K562 (cell line): ENCODE data around the gene NELFA. TPM values are rescaled to one million over a fixed set of nuclear protein-coding genes. Genes with fewer than 3 reads are reported as not detected.

Experiments
- BHLHE40 ChIP-seq: IDR thresholded peaks from 2 replicates; pipeline ENCODE4 v1.6.1; 2011; ENCODE audit warnings: low read length, improper control_type of control experiment
- SP2 ChIP-seq: IDR thresholded peaks from 2 replicates; pipeline ENCODE4 v1.6.1; 2011; ENCODE audit warnings: mild to moderate bottlenecking, low read depth, low read length, moderate library complexity; ENCODE audit not compliant: poor library complexity, severe bottlenecking; ENCODE audit errors: extremely low read depth
- THAP12 ChIP-seq: fragments of 250-450 bp; sonication (Bioruptor Pico); IDR thresholded peaks from 2 replicates; pipeline ENCODE4 v1.9.0; 2021; ENCODE audit warnings: mild to moderate bottlenecking, inconsistent platforms
- TRIM28 ChIP-seq: fragments of 450-650 bp; IDR thresholded peaks from 2 replicates; pipeline ENCODE4 v1.6.1; 2017
- ZBTB9 ChIP-seq: fragments of 450-650 bp; formaldehyde crosslinking; IDR thresholded peaks from 2 replicates; pipeline ENCODE4 v1.4.0; 2020; ENCODE audit warnings: mild to moderate bottlenecking, moderate library complexity
- ZNF143 ChIP-seq: sonication (generic); formaldehyde crosslinking; IDR thresholded peaks from 2 replicates; pipeline ENCODE4 v1.9.0; 2022; ENCODE audit warnings: mild to moderate bottlenecking, missing genetic modification reagents
- ZNF511 ChIP-seq: sonication (generic); formaldehyde crosslinking; IDR thresholded peaks from 2 replicates; pipeline ENCODE4 v1.8.0; 2022; ENCODE audit warnings: mild to moderate bottlenecking, missing genetic modification reagents
- polyA plus RNA-seq, 8 experiments: library from polyadenylated mRNA; depleted of rRNA in 4 of 8; stranded (reverse) in 5 of 8; unstranded in 3 of 8; fragments of >200 nt; fragmentation: Nextera tagmentation in 2 of 8; fragmentation: Illumina TruSeq in 1 of 8; extraction: Ambion mirVana in 2 of 8; extraction: Trizol in 1 of 8; gene quantifications; 2 replicates each; pipeline versions ENCODE4 v1.2.1 to v1.2.3, GENCODE V29; 2011 to 2014; ENCODE audit warnings: inconsistent platforms in 1 of 8, missing spikeins in 1 of 8
- total RNA-seq, 7 experiments: library from RNA; depleted of rRNA in 6 of 7; stranded (reverse); fragments of >200 nt in 6 of 7; fragmentation: Illumina TruSeq in 2 of 7; extraction: Trizol in 2 of 7; gene quantifications; 2 replicates each; pipeline versions ENCODE4 v1.2.1 to v1.2.3, GENCODE V29; 2011 to 2021; ENCODE audit warnings: low replicate concordance in 1 of 7
- TF ChIP-seq, protein P1 (sequence below), 2 experiments: fragments of 450-650 bp in 1 of 2; sonication (generic) in 1 of 2; formaldehyde crosslinking in 1 of 2; IDR thresholded peaks; 2 replicates each; pipeline versions ENCODE4 v1.7.1 to v1.9.0; 2016 to 2022; ENCODE audit warnings: inconsistent platforms in 1 of 2, mild to moderate bottlenecking in 1 of 2, missing genetic modification reagents in 1 of 2

Gene NELFA
- total and polyA plus RNA-seq, 9 of the 15 experiments (the other 6 are each of a cell fraction or from before 2014, with no cell fraction given), result 0.76 to 59.6 (median 14.8) TPM

GRCh38 chr4:1956631-1957030 lies 52.1 kb downstream of the NELFA start (continued):
- TF ChIP-seq THAP12 (CRISPR knock-in tag), result no peak
- TF ChIP-seq ZNF511 (CRISPR knock-in tag), result no peak
- TF ChIP-seq TRIM28, result no peak
- TF ChIP-seq ZBTB9 (CRISPR knock-in tag), result no peak
- no peak for TF ChIP-seq BHLHE40
- TF ChIP-seq ZNF143 (CRISPR knock-in tag), result no peak
- TF ChIP-seq SP2, result no peak
- TF ChIP-seq, protein P1, sequence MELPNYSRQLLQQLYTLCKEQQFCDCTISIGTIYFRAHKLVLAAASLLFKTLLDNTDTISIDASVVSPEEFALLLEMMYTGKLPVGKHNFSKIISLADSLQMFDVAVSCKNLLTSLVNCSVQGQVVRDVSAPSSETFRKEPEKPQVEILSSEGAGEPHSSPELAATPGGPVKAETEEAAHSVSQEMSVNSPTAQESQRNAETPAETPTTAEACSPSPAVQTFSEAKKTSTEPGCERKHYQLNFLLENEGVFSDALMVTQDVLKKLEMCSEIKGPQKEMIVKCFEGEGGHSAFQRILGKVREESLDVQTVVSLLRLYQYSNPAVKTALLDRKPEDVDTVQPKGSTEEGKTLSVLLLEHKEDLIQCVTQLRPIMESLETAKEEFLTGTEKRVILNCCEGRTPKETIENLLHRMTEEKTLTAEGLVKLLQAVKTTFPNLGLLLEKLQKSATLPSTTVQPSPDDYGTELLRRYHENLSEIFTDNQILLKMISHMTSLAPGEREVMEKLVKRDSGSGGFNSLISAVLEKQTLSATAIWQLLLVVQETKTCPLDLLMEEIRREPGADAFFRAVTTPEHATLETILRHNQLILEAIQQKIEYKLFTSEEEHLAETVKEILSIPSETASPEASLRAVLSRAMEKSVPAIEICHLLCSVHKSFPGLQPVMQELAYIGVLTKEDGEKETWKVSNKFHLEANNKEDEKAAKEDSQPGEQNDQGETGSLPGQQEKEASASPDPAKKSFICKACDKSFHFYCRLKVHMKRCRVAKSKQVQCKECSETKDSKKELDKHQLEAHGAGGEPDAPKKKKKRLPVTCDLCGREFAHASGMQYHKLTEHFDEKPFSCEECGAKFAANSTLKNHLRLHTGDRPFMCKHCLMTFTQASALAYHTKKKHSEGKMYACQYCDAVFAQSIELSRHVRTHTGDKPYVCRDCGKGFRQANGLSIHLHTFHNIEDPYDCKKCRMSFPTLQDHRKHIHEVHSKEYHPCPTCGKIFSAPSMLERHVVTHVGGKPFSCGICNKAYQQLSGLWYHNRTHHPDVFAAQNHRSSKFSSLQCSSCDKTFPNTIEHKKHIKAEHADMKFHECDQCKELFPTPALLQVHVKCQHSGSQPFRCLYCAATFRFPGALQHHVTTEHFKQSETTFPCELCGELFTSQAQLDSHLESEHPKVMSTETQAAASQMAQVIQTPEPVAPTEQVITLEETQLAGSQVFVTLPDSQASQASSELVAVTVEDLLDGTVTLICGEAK (IDR thresholded peaks at IDR 0.05), result no peak
- TF ChIP-seq, protein P1 (CRISPR knock-in tag; IDR thresholded peaks at IDR 0.05), result no peak
